Uterus (tissue), 2 donors: ENCODE data around the gene C19orf44.

Experiments
- CTCF ChIP-seq, 4 experiments: fragments of 200-600 bp in 2 of 4; fragments of 450-650 bp in 2 of 4; sonication (generic) in 2 of 4; IDR thresholded peaks; one replicate each; pipeline ENCODE4 v1.5.1; 2016 to 2019; ENCODE audit warnings: antibody characterized with exemption in 4 of 4, mild to moderate bottlenecking in 2 of 4, moderate library complexity in 1 of 4
- POLR2A ChIP-seq, 2 donors: fragments of 450-650 bp; IDR thresholded peaks; one replicate each; pipeline ENCODE4 v1.6.1; 2016; ENCODE audit warnings: antibody characterized with exemption in 2 of 2, mild to moderate bottlenecking in 1 of 2, moderate library complexity in 1 of 2

GRCh38 chr19:16449330-16449961, 46.7 kb upstream of the C19orf44 start:
- TF ChIP-seq POLR2A (IDR thresholded peaks at IDR 0.05) (no peak), CTCF (IDR thresholded peaks at IDR 0.05) (no peak)
